TTC549 (cell line): Measurements from ENCODE around the gene EID3.

Experiments used
- FAIRE-seq: peaks from 2 replicates; lab custom pipeline; 2012; peaks lifted over from hg19 to GRCh38; lab: Jason Lieb, UNC

Gene EID3

DNA sequence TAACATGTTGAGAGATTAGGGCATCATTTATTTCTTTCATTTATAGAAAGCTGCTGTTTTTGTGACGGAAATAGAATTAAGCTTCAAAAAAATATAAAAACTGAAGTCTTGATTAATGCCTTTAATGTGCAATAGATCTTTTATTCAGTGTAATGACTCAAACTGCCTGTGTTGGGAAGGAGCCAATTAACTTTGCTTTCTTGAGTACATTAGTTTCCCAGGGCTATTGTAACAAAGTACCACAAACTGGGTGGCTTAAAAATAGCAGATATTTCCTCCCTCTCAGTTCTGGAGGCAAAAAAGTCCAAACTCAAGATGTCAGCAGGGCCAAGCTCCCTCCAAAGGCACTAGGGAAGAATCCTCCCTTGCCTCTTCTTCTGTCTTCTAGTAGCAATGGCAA is 36.6 kb downstream of the EID3 start:
- FAIRE-seq, result no peak

- FAIRE-seq, result no peak
Measured at GRCh38 chr12:104340925-104341611, 37.5 kb downstream of the EID3 start.

DNA sequence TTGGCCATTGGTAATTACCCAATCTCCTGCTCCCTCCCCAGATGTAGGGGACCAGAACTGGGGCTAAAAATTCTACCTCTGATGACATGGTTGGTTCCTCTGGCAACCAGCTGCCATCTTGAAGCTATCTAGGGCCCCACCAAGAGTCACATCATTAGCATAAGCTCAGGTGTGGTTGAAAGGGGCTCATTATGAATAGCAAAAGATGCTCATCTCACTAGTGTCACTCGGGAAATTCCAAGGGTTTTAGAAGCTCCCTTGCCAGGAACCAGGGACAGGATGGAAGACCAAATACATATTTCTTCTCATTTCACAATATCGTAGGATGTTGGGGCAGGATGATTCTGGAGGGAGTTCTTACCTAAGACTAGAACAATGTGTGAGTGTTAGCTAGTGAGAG is 38.6 kb downstream of the EID3 start:
- FAIRE-seq, result no peak

- FAIRE-seq, result no peak
Measured at GRCh38 chr12:104342635-104343249, 39.2 kb downstream of the EID3 start.

DNA sequence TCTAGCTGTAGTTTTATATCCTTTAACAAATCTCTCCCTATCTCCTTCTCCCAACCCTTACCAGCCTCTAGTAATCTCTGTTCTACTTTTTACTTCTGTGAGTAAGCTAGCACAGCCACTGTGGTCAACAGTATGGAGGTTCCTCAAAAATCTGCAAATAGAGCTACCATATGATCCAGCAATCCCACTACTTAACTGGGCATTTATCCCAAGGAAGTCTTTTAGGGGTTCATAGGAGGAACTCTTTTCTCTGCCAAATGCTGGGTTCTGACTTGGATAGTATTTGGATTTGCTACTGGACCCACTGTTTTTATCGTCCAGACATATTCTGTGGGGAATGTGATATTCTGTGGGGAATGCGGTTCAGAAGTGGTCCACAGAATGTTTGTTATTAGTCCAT is 41.1 kb downstream of the EID3 start:
- FAIRE-seq, result no peak

DNA sequence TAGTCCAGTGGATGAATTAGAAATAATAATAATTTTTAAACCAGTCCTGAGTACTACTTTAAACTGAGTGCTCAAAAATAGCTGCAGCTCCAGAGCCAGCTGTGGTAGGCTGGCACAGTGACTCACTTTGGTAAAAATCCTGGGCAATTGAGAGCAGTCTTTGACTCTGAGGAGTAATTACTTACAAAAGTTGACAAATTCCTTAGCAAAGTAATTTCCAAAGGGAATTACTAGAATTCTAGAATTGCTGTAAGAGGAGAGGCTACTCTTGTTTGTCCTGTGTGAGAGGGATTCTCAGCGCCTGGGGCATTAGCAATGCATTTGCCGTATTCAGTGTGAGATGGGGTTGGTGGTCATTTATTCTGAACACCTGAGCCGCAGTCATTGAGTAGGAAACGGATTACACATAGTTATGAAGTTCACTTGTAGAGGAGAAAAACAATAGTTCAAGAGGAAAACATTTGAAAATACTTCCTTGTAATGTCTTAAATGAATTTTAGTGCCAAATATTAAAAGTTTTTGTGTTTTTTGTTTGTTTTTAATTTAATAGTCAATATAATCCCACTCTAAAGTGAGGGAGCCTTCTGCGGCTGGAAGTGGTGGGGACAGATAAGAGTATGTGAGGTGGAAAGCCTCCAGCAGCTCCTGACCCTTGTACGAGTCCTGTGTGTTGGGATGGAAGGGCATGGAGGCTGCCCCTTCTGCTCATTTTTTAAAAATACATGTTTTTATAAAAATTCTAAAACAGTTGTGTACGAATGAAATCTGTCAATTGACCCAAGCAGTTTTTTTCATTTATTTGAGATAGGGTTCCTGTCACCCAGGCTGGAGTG is 41.9 kb downstream of the EID3 start:
- no peak for FAIRE-seq

GRCh38 chr12:104347374-104348075 is 44.0 kb downstream of the EID3 start:
- no peak for FAIRE-seq

GRCh38 chr12:104348283-104348993 is 44.9 kb downstream of the EID3 start:
- FAIRE-seq, result no peak

- FAIRE-seq, result no peak
Measured at GRCh38 chr12:104348994-104349494, 45.5 kb downstream of the EID3 start.

DNA sequence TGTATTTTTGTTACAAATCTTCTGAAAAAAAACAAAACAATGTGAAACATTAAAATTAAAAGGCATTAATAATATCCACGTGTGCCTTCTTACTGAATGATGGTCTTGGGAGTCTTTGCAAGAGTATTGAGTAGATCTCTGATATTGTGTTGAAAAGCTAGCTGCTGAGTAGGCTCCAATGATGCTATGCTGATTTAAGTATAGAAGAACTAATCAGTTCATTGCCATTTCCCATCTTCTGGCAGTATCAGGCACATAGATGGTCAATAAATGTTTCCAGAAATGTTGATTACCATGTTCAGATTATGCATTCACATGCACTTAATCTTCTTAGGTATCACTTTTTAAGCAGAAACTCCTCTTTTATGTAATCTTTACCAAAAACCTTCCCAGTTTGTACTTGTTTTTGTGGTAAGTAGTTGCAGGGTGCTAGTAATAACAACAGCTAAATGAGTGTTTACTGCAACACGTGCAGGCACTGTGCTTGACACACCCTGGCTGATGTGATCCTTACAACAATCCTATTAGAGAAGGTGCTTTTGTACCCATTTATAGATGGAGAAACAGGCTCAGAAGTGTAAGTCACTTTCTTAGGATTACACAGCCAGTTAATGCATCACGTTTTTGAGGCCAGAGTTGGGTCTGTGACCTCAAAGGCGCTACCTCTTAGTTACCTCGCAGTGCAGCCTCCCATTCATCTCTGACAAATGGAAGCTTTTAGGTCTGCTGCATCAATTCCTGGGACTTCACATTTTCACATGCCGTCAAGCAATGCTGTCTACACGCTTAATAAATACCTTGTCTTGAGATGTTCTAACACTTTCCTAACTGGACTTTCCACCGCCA is 46.9 kb downstream of the EID3 start:
- no peak for FAIRE-seq

DNA sequence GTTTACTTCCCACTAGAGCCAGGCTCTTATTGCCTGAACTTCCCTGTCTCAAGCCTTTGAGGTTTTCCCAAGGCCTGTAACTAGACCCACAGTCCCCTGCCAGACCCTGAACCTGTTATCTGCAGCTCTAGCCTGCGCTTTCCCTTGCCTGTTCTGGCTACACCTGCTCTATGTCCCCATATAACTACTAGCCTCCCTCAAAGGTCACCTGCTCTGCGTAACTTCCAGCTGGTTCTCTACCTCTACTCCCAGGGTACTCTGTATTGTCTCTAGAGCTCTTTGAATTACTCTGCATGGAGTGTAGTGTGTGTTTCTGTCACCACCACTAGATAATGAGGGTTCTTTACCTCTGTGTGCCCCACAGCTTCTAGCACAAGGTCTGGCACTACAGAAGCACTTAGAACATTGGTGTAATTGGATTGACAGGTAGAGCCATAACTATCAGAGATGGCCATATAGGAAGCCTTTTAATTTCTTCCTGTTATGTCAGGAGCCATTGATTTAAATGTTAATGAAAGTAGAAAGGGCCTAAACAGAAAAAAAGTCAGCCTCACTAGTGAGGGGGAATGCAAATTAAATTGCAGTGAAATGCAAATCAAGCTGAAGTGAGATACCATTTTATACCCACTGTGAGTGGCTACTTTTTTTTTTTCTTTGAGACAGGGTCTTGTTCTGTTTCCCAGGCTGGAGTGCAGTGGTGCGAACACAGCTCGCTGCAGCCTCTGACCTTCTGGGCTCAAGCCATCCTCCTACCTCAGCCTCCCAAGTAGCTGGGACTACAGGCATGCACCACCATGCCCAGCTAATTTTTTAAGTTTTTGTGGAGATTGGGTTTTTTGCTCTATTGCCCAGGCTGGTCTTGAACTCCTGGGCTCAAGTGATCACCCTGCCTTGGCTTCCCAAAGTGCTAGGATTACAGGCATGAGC is 47.8 kb downstream of the EID3 start:
- no peak for FAIRE-seq

DNA sequence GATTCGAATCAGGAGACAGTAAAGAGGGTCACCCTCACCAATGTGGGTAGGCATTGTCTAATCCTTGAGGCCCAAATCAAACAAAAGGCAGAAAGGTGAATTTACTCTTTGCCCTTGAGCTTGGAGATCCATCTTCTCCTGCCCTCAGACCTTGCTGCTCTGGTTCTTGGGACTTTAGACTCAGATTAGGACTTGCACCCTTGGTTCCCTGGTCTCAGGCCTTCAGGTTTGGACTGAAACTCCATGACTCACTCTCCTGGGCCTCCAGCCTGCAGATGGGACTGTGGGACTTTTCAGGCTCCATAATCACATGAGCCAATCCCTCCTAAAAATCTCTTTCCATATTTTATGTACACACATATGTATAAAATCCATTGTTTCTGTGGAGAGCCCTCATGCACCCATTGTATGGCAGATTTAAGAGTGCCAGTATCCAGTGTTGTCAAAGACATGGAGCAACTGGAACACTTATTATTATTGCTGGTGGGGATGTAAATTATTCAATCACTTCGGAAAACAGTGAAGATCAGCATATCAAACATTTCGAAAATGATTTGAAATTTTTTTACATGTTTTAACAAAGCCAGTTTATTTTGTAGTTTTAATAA is 48.7 kb downstream of the EID3 start:
- no peak for FAIRE-seq

- no peak for FAIRE-seq
Measured at GRCh38 chr12:104353012-104353981, 49.8 kb downstream of the EID3 start.

DNA sequence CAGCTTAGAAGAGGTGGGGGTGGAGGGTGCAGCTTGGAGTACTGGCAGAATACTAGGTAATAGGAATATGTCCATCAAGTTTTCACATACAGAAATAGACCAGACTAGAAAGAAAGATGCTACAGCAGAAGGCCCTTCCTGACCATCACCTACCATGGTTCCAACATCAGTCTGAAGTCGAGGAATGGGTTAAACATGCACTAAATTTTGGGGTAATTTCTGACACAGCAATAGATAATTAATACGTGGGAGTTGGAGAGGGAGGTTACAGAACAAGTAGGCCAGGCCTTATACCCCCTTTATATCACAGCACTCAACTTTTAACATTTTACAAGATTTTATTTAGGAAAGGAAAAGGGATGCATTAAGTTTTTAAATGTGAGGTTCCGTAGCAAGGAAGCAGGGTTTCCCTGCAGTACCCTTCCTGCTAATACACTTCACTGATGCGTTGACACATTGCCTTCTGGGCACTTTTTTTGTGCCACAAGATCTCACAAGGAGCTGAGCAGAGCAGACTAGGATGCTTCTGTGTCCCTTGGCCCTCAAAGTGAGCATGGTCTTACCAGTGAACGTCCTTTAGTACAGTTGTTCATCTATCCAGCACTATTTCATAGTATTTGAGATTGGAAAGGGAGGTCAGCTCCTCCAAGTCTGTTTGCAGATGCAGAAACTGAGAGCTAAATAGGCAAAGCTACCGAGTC is 50.8 kb downstream of the EID3 start:
- no peak for FAIRE-seq
